AML-193 (cell line): Measurements from ENCODE around the gene TIE1.

Source experiments
- DNase-seq, 2 experiments: peaks; one replicate each; lab custom pipeline; 2025; lab: John Stamatoyannopoulos, UW

TIE1 gene

GRCh38 chr1:43274125-43274803 is 26.5 kb upstream of the TIE1 start:
- DNase-seq, result peak; percentile 68 to 75

- no peak for DNase-seq
Observed at GRCh38 chr1:43274804-43275180, 26.0 kb upstream of the TIE1 start.

GRCh38 chr1:43275826-43276620 is 24.8 kb upstream of the TIE1 start:
- DNase-seq, result no peak

- DNase-seq, result no peak
Observed at GRCh38 chr1:43276673-43277072, 24.1 kb upstream of the TIE1 start.

- no peak for DNase-seq
Observed at GRCh38 chr1:43277116-43277876, 23.5 kb upstream of the TIE1 start.

- no peak for DNase-seq
Observed at GRCh38 chr1:43279161-43279560, 21.6 kb upstream of the TIE1 start.

- no peak for DNase-seq
Observed at GRCh38 chr1:43279666-43280065, 21.1 kb upstream of the TIE1 start.

GRCh38 chr1:43280692-43281091 is 20.1 kb upstream of the TIE1 start:
- DNase-seq, result no peak

- no peak for DNase-seq
Observed at GRCh38 chr1:43282220-43283195, 18.3 kb upstream of the TIE1 start.

GRCh38 chr1:43284065-43284464 is 16.7 kb upstream of the TIE1 start:
- no peak for DNase-seq

- no peak for DNase-seq
Observed at GRCh38 chr1:43284546-43285110, 16.2 kb upstream of the TIE1 start.

GRCh38 chr1:43285269-43285990 is 15.4 kb upstream of the TIE1 start, which contains the start of gene C1orf210:
TSS of gene C1orf210 (minus strand) at chr1:43285581. CDS start at chr1:43283270, 2,311 bp downstream.
- no peak for DNase-seq

- DNase-seq, result no peak
Observed at GRCh38 chr1:43286115-43286514, 14.7 kb upstream of the TIE1 start.

GRCh38 chr1:43286533-43286932 is 14.2 kb upstream of the TIE1 start:
- no peak for DNase-seq

- no peak for DNase-seq
Observed at GRCh38 chr1:43288058-43288784, 12.6 kb upstream of the TIE1 start.

- DNase-seq, result no peak
Observed at GRCh38 chr1:43288785-43289706, 11.7 kb upstream of the TIE1 start.

GRCh38 chr1:43292216-43292615 is 8.6 kb upstream of the TIE1 start:
- no peak for DNase-seq

- no peak for DNase-seq
Observed at GRCh38 chr1:43292679-43293078, 8.1 kb upstream of the TIE1 start.

- no peak for DNase-seq
Observed at GRCh38 chr1:43293176-43293575, 7.6 kb upstream of the TIE1 start.
